Stimulated activated CD8-positive, alpha-beta memory T cell treated with anti-CD3 and anti-CD28 coated beads, Interleukin-12 subunit alpha, Interleukin-12 subunit beta, amount 100 ng/mL, for 24 hours (primary cell): ENCODE results near the gene PKN1.

ENCODE experiments used
- DNase-seq: peaks from one replicate; pipeline ENCODE4 v3.0.0-alpha.2; 2020; ENCODE audit errors: extremely low read depth

PKN1 gene

DNA sequence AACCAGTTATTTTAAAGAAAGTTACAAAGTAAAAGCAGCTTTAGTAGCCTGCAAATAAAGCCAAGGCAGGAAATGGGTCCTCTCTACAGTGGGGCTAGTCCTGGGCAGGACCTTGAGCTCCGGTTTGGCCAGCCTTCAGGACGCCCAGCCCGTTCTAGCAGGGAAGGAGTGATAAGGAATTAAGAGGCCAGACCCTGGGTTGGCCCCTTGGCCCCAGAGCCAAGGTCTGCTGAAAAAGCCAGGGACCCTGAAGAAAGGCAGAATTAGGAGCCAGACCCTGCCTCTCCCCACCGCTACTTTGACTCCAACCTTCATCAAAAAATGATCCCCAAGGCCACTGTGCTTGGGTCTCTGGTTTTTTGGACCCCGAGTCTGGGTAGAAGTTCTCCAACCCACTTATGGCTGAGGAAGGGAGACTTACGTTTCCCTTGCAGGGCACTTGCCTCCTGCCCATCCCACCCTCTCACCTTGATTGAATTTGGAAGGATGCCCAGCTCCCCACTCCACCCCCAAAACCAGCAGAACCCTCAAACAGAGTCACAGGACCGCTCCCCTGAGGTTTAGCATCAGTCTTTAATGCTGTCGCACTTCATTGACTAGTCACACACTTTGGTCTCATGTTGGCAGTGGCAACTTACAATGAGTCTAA is 81.2 kb downstream of the PKN1 start:
- DNase-seq = no peak

DNA sequence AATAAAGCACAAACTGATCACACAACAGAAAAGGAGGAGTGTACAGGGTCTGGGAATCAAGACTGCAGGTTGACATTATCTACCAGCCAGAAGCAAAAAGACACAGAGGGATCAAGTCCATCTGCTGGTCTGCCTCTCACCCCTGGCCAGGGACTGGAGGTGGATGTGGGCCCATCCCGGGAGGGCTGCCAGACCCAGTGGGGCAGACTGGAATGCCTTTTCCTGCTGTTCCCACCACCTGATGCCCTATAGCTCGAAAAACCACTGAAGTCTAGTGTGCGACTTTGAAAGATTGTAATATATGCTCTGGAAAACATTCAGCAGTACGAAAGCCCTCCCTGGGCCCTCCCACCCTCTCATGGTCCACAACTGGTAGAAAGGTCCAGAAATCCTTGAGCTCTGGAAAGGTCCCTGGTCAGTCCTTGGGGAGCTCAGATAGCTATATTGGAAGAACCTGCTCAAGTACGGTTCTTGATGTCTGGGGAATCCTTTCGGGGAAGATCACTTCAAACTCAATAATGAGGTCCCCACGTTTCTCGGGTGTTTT is 82.5 kb downstream of the PKN1 start:
- no peak for DNase-seq

DNA sequence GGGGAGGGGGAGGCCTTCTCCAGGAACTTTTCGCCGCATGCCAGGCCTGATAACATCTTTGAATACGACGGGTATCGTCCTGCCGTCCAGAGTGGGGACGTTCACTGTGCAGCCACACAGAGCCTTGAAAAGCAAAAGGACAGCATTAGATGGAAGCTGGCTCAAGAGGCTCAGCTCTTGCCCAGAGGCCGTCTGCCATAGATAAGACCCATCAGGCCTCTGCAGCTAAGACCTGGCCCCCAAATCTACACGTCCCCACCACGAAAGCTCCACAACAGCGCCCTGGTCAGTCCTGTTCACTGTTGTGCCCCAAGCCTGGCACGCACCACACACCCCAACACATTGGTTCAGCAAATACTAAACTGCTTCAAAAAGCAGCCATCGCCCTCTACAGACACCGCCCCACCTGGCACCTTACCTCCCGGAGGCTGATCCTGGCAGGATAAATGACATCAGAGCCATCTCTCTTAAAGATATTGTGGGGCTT is 83.0 kb downstream of the PKN1 start:
- no peak for DNase-seq

DNA sequence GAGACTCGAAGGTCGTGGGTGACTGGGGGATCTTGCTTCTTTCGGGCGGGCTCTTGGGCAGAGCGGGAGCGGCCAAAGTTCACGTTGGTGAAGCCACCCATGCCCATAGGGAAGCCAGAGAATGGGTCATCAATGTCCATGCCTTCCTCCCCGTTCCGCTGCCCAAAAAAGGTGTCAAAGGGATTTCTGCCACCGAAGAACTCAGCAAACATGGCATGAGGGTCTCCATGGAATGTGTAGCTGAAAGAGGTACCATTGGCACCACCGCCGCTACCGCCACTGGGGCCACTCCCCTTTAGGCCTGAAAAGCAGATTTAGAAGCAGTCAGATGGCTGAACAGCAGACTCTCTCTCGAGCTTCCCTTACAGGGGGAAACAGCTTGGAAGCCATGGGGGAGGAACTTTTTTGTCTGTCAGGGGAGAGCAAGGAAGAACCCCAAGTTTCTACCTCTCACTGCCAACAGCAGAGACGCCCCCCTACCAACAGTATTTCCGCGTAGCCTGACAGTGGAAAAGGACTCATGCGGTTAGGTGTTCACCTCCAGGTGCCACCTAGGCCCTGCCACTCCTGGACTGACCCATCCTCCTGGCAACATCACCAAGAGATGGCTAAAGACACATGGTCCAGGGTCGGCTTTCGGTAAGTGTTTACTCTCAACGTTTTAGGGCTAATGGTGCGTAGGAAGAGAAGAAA is 83.8 kb downstream of the PKN1 start:
- DNase-seq = no peak

DNA sequence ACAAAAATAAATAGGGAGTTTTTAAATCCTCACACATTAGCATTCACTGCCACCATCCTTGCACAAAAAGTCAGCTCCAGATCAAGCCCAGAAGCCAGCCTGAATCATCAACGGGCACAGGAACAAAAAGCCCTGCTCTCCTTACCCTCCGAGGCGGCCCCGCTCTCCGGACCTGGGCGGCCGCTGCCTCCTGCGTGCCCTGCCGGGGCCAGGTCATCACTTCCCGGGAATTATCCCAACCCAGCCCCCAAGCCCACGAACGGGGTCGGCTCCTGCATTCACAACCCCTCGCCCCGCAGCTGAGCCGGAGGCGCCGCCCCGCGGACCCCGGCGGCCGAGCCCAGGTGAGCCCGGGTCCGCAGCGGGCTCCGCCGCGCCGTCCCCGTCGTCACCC is 84.3 kb downstream of the PKN1 start:
- no peak for DNase-seq

DNA sequence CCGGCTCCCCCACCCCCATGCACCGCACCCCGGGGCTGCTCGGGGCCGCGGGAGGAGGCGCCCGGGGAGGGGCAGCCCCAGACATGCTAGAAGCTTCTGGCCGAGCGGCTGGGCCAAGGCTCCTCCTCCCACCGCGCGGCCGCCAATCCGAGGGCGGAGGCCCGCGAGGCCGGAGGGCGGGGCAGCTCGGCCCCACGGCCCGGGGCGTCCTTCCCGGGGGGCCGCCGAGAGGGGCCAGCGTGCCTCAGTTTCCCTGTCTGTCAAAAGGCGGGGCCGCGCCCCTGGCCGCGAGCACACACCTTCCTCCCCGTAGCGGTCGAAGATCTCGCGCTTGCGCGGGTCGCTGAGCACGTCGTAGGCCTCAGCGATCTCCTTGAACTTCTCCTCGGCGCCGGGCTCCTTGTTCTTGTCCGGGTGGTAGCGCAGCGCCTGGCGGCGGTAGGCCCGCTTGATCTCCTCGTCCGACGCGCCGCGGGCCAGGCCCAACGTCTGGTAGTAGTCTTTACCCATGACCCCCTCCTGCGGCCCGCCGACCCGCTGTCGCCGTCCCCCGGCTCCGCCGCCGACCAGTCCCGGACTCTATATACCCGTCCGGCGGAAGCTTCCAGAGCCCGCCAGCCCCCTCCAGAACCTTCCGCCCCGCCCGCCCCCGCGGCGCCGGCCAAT is 84.9 kb downstream of the PKN1 start, which contains the start of gene DNAJB1:
Gene DNAJB1 (minus strand): TSS at position 558 of the 666 bp plus-strand sequence. CDS start 48 bp downstream, at position 510.
- peak; percentile 41 for DNase-seq

DNA sequence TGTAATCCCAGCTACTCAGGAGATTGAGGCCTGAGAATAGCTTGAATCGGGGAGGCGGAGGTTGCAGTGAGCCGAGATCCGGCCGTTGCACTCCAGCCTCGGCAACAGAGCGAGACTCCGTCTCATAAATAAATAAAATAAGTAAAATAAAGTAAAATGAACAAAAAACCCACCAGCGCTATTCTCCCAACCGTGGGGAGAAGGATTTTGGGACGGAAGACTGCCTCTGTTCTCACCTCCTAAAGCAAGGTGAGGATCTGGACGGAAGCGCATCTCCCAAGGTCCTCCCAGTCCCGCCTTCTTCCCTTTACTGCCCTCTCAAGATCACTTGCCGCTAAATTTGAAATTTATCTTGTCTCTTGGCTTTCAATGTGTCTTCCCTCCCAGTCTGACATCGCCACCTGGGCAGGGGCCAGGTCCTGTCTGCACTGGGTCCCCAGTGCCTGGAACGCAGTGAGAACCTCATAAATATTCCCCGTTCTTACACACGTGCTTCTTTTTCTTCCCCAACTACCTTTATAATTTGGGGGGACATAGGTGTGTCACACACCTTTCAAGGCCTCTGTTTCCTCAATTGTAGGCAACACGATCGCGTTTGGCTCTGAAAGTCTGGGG is 86.2 kb downstream of the PKN1 start:
- no peak for DNase-seq

DNA sequence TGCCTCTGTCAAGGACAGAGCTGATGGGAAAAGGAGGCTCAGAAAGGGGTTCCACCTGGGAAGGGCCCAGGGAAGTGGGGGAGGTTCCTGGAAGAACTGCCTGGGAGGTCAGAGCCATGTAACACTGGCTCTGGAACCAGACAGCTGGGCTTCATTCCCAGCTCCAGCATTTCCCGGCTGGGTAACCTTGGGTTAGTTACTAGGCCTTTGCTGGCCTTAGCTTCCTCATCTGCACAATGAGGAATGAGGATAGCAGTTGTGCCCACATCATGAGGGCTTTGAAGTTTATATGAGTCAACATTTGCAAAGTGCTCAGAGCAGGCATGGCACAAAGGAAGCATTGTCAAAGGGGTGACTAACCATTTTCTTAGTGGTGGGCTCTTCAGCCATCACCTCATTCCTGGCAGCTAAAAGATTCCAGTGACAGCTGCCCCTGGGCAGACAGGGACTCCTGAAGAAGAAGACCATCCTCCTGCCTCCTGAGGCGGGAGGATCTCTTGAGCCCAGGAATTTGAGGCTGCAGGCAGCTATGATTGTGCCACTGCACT is 86.8 kb downstream of the PKN1 start:
- DNase-seq = no peak

DNA sequence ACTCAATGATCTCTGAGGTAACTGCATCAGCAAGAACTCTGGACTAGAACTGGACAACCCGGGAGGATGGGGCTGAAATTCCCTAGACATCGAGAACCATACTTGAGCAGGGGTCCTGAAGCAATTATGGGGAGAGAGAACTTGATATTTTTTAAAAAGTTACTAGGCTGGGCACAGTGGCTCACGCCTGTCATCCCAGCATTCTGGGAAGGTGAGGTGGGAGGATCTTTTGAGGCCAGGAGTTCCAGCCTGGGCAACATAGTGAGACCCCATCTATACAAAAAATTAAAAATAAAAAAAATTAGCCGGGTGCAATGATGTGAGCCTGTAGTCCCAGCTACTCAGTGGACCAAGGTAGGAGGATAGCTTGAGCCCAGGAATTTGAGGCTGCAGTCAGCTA is 87.4 kb downstream of the PKN1 start:
- no peak for DNase-seq
